Measurements from ENCODE around the gene SP9. TPM values are rescaled to one million over a fixed set of nuclear protein-coding genes. Genes with fewer than 3 reads are reported as not detected.

SP9 gene
- polyA plus RNA-seq, 1 donor from 2014 or later = not detected

- Mint-ChIP-seq H3K4me3 (peak overlapping the region in 3 of 4 donors; percentile 71 to 94 (median 89)), H3K36me3 (peaks cover 4% of the 10 kb centered on the region), H3K27ac (peak overlapping the region; percentile 94 to 99 (median 95)), H3K4me1 (peaks cover 12 to 24% (median 15%) of the 10 kb centered on the region in 3 donors), H3K9me3 (peaks cover 0 to 15% (median 0%) of the 10 kb centered on the region in 3 donors), H3K27me3 (peaks cover 44% of the 10 kb centered on the region)
Measured at GRCh38 chr2:174338147-174338605, 3.4 kb downstream of the SP9 start.

DNA sequence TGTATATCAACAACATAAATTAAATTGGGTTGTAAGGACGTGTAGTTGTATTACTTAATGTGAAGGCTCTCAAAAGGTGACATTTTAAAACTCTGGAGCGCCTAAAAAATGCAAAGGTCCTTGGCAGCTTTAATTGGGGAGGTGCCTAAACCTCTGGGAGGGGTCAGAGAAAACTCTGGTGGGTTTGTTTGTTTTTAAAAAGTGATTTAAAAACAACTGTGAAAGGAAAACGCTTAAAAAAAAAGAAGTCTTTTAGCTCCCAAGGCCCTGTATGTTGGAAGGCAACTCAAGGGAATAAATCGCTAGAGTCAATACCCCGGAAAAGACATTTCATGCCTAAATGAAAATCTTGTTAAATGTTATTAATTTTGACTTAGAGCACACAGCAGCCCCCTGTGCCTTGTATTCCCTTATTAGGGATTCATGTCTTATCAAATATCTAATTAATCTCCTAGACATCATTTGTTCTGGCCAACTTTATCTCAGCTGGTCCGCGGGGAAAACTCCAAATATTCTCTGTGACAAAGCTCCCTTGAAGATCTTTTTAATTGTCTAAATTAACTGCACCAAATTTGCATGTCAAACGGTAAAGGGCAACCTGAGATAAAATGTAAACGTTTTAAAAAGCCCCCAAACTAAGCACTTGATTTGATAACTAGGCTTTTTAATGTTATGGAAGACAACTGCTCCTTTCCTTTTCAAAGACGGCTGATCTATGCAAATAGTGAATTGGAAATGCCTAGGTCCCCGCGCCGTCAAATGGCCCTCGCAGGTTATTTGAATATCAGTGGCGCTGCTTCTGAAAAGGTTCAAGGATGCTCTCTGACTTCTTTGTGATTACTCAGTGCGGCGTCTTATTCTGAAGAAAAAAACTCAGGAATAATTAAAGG is 4.2 kb downstream of the SP9 start:
- Mint-ChIP-seq H3K27ac (peak overlapping the region; percentile 84 to 99 (median 91)), H3K9me3 (peaks cover 0 to 17% (median 0%) of the 10 kb centered on the region in 3 donors), H3K4me1 (peaks cover 16 to 27% (median 19%) of the 10 kb centered on the region in 3 donors), H3K36me3 (peaks cover 4% of the 10 kb centered on the region), H3K4me3 (peak overlapping the region in 1 of 4 donors; percentile 52), H3K27me3 (peaks cover 41% of the 10 kb centered on the region)

DNA sequence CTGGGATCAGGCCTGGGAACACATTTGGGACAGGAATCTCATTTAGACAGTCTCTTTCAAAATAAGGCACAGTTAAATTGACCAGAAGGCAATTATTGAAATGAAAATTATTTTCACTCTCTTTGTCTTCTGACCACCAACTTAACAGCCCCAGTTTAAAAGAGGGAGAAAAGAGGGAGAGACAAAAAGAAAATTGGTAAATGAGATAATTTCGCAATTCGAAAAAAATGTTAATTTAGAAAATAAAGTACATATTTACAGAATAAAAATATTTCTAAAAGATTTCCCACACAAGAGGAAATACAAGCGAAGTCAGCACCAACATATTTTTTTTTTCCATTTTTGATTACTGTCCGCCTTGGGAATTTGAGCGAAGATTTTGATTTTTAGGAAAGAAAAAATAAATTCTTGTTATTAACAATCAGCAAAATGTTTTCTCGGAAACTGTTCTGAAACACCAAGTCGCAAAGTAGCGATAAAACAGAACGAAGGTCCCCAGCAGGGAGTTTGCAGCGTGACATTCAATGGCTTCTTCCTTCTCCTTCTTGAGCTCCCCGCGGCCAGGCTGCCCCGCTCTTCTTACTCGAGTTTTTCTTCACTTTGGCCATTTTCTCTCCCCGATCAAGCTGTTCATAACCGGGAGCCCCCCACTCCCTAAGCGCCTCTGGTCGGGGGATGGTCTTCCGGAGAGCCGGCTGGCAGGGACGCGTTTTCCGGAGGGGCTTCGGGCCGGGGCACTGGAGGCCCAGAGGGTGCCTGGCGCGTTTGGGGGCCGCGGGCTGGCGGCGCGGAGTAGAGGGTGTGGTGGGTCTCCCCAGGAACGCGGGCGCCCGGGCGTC is 5.0 kb downstream of the SP9 start:
- Mint-ChIP-seq H3K4me1 (peaks cover 20 to 35% (median 21%) of the 10 kb centered on the region in 3 donors), H3K36me3 (peaks cover 4% of the 10 kb centered on the region), H3K4me3 (peak overlapping the region in 3 of 4 donors; percentile 16 to 68 (median 52)), H3K27ac (peak overlapping the region; percentile 84 to 99 (median 91)), H3K9me3 (peaks cover 0 to 20% (median 0%) of the 10 kb centered on the region in 3 donors), H3K27me3 (peaks cover 42% of the 10 kb centered on the region)

- H3K4me3 Mint-ChIP-seq = peak overlapping the region in 3 of 4 donors; percentile 68 to 93 (median 91)
- peaks cover 41% of the 10 kb centered on the region for H3K27me3 Mint-ChIP-seq
- H3K9me3 Mint-ChIP-seq = peaks cover 0 to 13% (median 0%) of the 10 kb centered on the region in 3 donors
- H3K4me1 Mint-ChIP-seq = peaks cover 23 to 35% (median 23%) of the 10 kb centered on the region in 3 donors
- peak overlapping the region; percentile 96 to 100 (median 97) for H3K27ac Mint-ChIP-seq
- H3K36me3 Mint-ChIP-seq = peaks cover 3% of the 10 kb centered on the region
Measured at GRCh38 chr2:174340400-174341292, 5.9 kb downstream of the SP9 start.

GRCh38 chr2:174341293-174341994 is 6.7 kb downstream of the SP9 start:
- H3K4me1 Mint-ChIP-seq = peaks cover 23 to 35% (median 23%) of the 10 kb centered on the region in 3 donors
- peaks cover 40% of the 10 kb centered on the region for H3K27me3 Mint-ChIP-seq

GRCh38 chr2:174341995-174342685 is 7.4 kb downstream of the SP9 start:
- Mint-ChIP-seq H3K4me1 (peaks cover 23 to 35% (median 23%) of the 10 kb centered on the region in 3 donors), H3K27ac (peak overlapping the region; percentile 94 to 100 (median 97)), H3K27me3 (peaks cover 40% of the 10 kb centered on the region)

More at GRCh38 chr2:174341293-174341994, 6.7 kb downstream of the SP9 start:
- H3K4me3 Mint-ChIP-seq = peak overlapping the region; percentile 78 to 93 (median 90)
- H3K27ac Mint-ChIP-seq = peak overlapping the region; percentile 96 to 100 (median 97)
- H3K36me3 Mint-ChIP-seq = peaks cover 3% of the 10 kb centered on the region
- peaks cover 0 to 13% (median 0%) of the 10 kb centered on the region in 3 donors for H3K9me3 Mint-ChIP-seq

GRCh38 chr2:174342686-174343342 is 8.1 kb downstream of the SP9 start:
- H3K27ac Mint-ChIP-seq = peak overlapping the region; percentile 63 to 94 (median 85)
- H3K36me3 Mint-ChIP-seq = peaks cover 7% of the 10 kb centered on the region
- peaks cover 20 to 33% (median 21%) of the 10 kb centered on the region in 3 donors for H3K4me1 Mint-ChIP-seq
- peak overlapping the region; percentile 12 to 85 (median 84) for H3K4me3 Mint-ChIP-seq
- H3K27me3 Mint-ChIP-seq = peaks cover 38% of the 10 kb centered on the region
- H3K9me3 Mint-ChIP-seq = peaks cover 0 to 10% (median 0%) of the 10 kb centered on the region in 3 donors

More at GRCh38 chr2:174341995-174342685, 7.4 kb downstream of the SP9 start:
- Mint-ChIP-seq H3K9me3 (peaks cover 0 to 13% (median 0%) of the 10 kb centered on the region in 3 donors), H3K36me3 (peaks cover 7% of the 10 kb centered on the region), H3K4me3 (peak overlapping the region in 3 of 4 donors; percentile 17 to 91 (median 53))

DNA sequence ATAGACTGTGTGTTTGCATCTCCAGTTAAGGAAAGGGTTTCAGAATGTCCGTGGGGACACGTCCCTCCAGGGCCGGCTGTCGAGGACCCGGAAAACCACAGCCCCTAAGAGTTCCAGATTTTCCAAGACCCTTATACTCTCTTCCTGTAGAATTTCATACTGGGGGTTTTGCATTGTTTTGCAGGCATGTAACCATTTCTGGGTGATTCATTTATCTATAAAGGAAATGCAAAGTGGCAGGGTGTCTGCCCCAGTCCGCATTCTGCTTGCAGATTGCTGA is 8.5 kb downstream of the SP9 start:
- peak overlapping the region; percentile 12 to 85 (median 84) for H3K4me3 Mint-ChIP-seq
- H3K36me3 Mint-ChIP-seq = peaks cover 11% of the 10 kb centered on the region
- peak overlapping the region; percentile 63 to 94 (median 85) for H3K27ac Mint-ChIP-seq
- peaks cover 37% of the 10 kb centered on the region for H3K27me3 Mint-ChIP-seq
- H3K9me3 Mint-ChIP-seq = peaks cover 0 to 9% (median 0%) of the 10 kb centered on the region in 3 donors
- peaks cover 18 to 30% (median 21%) of the 10 kb centered on the region in 3 donors for H3K4me1 Mint-ChIP-seq

DNA sequence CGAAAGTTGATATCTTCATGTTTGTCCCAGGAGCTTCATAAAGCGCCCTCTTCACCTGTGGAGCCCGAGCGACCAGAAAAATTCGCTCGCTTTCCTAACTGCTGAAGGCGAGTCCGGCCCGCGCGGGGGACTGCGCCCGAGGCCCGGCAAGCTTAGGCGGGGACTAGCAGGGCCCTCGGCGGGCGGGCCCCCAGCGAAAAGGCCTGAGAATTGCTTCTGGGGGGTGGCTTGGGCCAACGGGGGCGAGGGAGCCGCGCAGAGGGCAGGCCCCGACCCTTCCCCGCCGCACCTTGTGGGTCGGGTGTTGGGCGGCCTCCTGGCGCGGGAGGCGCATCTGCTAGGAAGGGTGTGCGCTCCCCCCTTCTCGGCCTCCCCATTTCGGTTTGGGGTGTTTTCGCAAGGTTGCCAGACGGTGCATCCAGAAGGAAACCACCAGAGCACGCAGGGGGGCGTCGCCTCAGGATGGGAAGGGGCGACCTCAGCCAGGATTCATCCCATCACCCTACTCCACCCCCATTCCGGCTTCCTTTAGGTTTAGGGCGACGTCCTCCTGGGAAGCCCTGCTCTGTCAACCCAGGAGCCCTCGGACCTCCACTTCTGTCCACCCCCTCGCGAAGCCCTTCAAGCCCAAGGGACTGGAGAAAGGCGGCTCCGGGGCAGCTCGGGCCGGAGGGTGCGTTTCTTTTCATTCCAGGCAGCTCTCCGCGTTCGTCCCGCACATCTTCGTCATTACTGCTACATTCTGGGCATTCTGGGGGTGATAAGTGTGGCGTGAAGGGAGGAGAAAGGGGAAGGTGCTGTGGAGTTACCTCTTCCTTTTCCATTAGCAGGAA is 9.1 kb downstream of the SP9 start:
- peaks cover 18 to 30% (median 21%) of the 10 kb centered on the region in 3 donors for H3K4me1 Mint-ChIP-seq
- peak overlapping the region in 3 of 4 donors; percentile 84 to 85 (median 85) for H3K4me3 Mint-ChIP-seq
- H3K27ac Mint-ChIP-seq = peak overlapping the region; percentile 85 to 94 (median 92)
- H3K9me3 Mint-ChIP-seq = peaks cover 0 to 9% (median 0%) of the 10 kb centered on the region in 3 donors
- peaks cover 37% of the 10 kb centered on the region for H3K27me3 Mint-ChIP-seq
- H3K36me3 Mint-ChIP-seq = peaks cover 16% of the 10 kb centered on the region

- Mint-ChIP-seq H3K36me3 (peaks cover 18% of the 10 kb centered on the region), H3K27me3 (peaks cover 33% of the 10 kb centered on the region), H3K27ac (peak overlapping the region; percentile 27 to 92 (median 41)), H3K4me1 (peaks cover 18 to 30% (median 21%) of the 10 kb centered on the region in 3 donors), H3K4me3 (peak overlapping the region in 3 of 4 donors; percentile 8 to 60 (median 34)), H3K9me3 (peaks cover 0 to 9% (median 0%) of the 10 kb centered on the region in 3 donors)
Measured at GRCh38 chr2:174344716-174345461, 10.1 kb downstream of the SP9 start.

DNA sequence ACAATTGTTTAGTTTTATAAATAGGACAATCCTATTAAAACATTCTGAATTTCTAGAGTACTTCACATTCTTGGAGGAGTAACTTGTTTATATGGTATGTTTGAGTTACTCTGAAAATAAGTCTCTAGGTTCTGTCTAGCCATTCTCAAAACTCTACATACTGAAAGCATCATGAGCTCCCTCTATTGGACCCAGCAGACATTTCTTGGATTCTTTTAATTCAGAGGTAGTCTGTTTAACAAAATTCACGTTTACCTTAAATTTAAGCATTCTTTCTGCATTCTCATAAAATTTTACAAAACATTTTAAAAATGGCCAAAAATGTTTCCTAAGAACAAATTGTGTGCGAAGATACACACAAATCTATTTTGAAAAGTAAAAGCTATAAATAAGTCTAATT is 15.3 kb downstream of the SP9 start:
- Mint-ChIP-seq H3K27me3 (peaks cover 4% of the 10 kb centered on the region), H3K9me3 (no peaks in the 10 kb centered on the region), H3K4me1 (peaks cover 2% of the 10 kb centered on the region in 3 donors), H3K36me3 (peaks cover 22% of the 10 kb centered on the region), H3K4me3 (no peak overlapping the region), H3K27ac (no peak overlapping the region)

Measured in IgD-negative memory B cell (primary cell).